GF-D8 (cell line): ENCODE measurements around the gene KRTAP5-7.

Experiments used
- DNase-seq: peaks from one replicate; lab custom pipeline; 2025; lab: John Stamatoyannopoulos, UW

Gene KRTAP5-7

GRCh38 chr11:71495286-71496230 lies 31.5 kb upstream of the KRTAP5-7 start:
- DNase-seq, result no peak

GRCh38 chr11:71496421-71496820 lies 30.6 kb upstream of the KRTAP5-7 start:
- DNase-seq, result no peak

DNA sequence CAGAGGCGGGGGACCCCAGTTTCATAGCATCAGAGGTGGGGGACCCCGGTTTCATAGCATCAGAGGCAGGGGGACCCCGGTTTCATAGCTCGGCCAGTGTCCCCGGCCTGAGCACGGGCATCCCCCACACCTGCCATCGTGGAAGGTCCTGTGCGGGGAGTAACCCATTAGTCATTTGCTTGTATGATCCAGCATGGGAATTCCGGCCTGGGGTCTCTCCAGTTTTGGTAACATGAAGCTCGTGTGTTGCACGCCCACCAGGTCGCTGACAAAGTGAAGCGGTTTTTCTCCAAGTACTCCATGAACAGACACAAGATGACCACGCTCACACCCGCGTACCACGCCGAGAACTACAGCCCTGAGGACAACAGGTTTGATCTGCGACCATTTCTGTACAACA lies 29.0 kb upstream of the KRTAP5-7 start:
- no peak for DNase-seq

GRCh38 chr11:71499125-71499524 lies 27.9 kb upstream of the KRTAP5-7 start:
- DNase-seq, result no peak

GRCh38 chr11:71499546-71499945 lies 27.5 kb upstream of the KRTAP5-7 start:
- DNase-seq, result no peak

DNA sequence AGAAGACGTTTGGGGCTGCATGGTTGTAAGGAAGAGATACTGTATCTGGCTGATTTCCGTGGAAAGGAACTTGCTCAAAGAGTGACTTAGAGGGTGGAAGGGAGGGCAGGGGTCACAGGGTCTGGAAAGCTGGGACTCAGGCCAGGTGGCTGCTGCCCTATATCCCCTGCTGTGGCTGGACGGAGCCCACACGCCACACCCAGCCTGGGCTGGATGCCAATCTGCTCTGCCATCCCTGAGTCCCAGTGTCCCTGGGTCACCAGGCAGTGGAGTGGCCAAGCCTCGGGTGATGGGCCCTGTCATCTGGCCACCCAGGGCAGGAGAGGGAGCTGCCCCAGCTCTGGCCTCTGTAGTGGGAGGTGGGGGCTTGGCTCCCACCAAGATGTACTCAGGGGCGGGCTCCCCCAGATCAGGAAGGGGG lies 26.5 kb upstream of the KRTAP5-7 start:
- DNase-seq, result no peak

GRCh38 chr11:71501071-71501985 lies 25.7 kb upstream of the KRTAP5-7 start:
- DNase-seq, result no peak

GRCh38 chr11:71502026-71502425 lies 25.0 kb upstream of the KRTAP5-7 start:
- DNase-seq, result no peak

DNA sequence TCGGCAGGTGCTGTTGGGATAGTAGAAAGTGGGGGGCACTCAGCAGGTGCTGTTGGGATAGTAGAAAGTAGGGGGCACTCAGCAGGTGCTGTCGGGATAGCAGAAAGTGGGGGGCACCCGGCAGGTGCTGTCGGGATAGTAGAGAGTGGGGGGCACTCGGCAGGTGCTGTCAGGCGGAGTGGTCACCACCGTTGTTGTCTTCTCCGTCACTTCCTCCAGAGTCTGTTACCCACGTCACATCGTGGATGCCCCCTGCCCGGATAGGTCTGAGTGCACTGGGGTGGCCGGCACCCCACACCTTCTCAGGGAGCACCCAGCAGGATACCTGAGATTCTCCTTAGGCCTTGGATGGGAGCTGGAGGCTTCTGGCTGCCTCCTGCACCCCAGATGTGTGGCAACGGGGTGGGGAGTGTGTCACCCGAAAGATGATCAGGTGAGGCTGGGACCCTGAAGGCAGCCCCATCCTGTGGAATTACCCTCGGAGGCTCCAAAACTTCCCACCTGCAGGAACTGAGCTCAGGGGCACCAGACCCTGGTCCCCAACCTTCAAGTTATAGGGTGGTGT lies 24.1 kb upstream of the KRTAP5-7 start:
- no peak for DNase-seq

DNA sequence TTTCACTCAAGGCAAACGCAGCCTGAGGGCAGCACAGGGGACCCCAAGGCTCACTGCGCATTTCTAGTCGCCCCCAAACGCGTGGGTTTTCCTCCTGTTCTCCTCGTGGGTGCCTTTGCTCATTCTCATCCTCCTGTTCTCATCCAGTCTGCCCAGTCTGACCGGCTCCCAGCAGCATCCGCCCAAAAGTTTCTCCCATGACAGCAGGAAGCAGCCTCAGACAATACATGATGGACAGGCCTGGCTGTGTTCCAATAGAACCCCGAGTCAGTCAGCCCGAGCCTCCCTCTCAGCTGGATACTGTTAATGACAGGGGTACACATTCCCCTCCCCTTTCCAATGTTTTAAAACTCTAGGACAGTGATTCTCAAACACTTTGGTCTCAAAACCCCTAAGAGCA lies 22.5 kb upstream of the KRTAP5-7 start:
- DNase-seq, result no peak

GRCh38 chr11:71505001-71505400 lies 22.1 kb upstream of the KRTAP5-7 start:
- DNase-seq, result no peak

DNA sequence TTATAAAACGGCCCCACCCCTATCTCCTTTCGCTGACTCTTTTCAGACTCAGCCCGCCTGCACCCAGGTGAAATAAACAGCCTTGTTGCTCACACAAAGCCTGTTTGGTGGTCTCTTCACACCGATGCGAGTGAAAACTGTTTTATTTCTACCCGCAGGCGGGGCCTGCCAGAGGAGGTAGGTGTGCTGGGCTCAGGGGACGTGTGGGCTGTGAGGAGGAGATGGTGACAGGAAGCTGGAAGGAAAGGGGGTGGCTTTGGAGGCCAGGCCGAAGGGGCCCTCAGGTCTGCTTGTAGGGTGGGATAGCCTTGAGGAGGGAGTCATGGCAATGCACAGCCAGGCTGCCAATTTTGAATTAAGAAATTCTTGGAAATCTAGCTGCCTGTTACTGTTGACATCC lies 21.3 kb upstream of the KRTAP5-7 start:
- no peak for DNase-seq

DNA sequence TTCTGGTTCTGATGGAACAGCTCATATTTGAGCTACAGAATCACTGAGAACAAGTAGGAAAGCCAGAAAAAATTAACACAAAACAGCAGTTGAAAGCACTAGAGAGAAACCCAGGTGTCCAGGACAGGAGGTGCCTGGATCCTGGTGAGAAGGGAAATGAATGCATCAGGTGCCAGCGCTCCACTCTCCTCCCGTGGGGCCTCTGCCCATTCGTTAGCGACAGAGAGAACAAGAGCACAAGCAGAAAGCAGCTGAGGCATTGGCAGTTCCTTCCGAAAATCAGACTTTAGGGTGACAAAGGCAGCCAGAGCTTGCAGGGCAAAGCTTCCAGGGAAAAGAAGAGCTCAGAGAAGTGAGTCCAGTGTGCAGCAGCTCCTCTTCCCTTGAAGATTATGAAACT lies 20.0 kb upstream of the KRTAP5-7 start:
- DNase-seq, result no peak

GRCh38 chr11:71518506-71519471 lies 8.3 kb upstream of the KRTAP5-7 start:
- DNase-seq, result no peak

DNA sequence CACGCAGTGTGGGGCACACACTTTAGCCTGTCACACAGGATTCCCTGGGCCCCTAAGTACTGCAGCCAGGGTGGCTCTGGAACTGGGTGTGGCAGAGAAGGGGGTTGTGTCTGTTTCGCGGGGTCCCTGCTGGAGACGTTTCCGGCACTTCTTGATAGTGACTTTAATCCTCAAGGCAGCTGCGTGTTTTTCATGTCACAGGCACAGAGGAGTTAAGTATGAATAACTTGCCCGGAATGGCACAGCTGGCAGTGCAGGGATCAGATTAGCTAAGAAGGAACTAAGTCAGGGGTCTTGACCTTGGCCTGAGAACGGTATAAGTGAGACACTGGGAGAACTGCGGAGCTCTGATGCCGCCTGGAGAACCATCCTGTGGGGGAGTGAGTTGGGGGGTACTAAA lies 7.5 kb upstream of the KRTAP5-7 start:
- DNase-seq, result no peak

DNA sequence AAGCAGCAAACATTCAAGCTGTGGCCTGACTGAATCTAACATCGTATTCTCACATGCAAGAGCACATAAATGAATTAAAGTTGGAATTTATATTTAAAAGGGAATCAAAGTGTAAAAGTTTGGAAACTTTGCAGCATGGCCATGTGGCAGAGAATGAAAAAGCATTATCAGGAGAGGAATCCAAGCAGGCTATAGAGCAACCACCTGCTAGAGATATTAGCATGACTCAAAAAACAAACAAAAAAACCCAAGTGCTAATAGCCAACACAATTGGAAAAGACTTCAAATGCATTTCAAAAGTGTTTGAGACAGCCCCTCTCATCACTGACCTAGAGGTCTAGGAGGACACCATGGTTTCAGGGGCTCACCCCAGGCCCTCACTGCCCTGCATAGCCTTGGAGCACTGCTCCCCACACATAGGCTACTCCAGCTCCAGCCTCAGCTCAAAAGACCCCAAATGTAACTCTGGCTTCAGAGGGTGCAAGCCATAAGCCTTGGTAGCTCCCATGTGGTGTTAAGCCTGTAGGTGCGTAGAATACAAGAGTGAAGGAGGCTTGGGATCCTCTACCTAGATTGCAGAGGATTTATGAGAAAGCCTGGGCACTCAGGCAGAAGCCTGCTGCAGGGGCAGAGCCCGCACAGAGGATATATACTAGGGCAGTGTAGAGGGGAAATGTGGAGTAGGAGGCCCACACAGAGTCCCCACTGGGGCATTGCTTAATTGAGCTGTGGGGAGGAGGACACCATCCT lies 1.7 kb upstream of the KRTAP5-7 start:
- no peak for DNase-seq

DNA sequence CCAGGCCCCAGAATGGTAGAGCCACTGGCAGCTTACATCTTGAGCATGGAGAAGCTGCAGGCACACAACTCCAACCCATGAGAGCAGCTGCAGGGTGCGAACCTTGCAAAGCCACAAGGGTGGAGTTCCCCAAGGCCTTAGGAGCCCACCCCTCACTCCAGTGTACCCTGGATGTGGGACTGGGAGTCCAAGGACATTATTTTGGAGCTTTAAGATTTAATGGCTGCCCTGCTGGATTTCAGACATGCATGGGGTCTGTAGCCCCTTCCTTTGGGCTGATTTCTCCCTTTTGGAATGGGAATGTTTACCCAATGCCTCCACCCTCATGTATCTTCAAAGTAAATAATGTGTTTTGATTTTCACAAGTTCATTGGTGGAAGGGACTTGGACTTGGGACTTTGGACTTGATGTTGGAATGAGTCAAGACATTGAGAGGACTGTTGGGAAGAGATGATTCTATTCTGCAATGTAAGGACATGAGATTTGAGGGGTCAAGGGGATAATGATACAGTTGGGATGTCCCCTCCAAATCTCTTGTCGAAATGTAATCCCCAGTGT lies 1.1 kb upstream of the KRTAP5-7 start:
- DNase-seq, result no peak

DNA sequence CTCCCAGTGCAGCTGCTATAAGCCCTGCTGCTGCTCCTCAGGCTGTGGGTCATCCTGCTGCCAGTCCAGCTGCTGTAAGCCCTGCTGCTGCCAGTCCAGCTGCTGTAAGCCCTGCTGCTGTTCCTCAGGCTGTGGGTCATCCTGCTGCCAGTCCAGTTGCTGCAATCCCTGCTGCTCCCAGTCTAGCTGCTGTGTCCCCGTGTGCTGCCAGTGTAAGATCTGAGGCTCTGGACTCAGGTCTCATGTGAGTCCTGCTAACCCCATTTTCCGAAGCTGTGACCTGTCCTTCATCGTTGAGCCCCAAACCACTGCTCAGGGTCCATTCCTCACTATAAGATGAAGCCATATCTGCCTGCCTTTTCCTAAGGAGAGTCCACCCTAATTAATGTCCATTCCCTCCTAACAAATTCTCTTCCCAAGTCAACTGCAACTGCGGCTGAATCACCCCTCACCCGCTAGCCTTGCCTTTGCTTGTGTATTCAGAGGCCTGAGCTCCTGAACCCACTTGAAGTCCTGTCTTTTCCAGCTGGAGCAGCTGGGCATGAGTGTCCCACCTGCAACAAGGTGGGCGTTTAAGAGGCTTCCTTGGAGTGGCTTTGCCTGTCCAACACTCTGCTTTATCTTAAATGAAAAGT lies 626 bp downstream of the KRTAP5-7 start:
- no peak for DNase-seq

DNA sequence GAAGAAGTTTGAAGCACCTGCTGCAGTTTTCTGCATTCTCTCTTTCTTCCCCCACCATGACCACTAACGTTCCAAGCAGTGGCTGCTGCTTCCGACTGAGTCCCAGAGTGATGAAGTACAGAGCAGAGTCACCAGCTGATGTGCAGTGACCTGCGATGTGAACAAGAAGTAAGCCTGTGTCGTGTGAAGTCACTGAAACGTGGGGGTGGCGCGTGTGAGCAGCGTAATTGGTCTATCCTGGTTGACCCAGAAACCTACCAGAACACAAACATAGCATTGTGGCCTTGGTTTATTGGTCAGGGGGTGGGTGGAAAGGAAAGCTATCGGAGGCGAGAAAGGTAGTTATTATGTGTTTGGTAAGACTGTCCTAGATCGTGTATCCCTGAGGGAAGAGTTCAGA lies 3.5 kb downstream of the KRTAP5-7 start:
- DNase-seq, result no peak
